GM13977 (cell line): ENCODE measurements around the gene B9D2.
"Not testable (repeated sequence)": the region's sequence is repeated elsewhere in the genome, so short reads cannot be mapped to it uniquely, and the experiment has no call there.

Source experiments
- DNase-seq: peaks from one replicate; pipeline ENCODE4 v3.0.0; 2012; ENCODE audit warnings: low spot score
- in situ Hi-C: fragments of 300-500 bp; cut with MboI; formaldehyde crosslinking; loops from one replicate; pipeline ENCODE4 v1.12.0; 2022; ENCODE audit warnings: low sequenced_read_pairs, low pct_unique_long_range_greater_than_20kb, mixed read lengths, inconsistent platforms; ENCODE audit not compliant: unreplicated experiment
- TF ChIP-seq, protein P1 (sequence below): IDR thresholded peaks from 2 replicates; pipeline ENCODE4 v1.5.1; 2012; ENCODE audit warnings: mild to moderate bottlenecking, control low read depth; ENCODE audit not compliant: insufficient read depth; ENCODE audit errors: extremely low read depth, missing control alignments

B9D2 gene, protein sequence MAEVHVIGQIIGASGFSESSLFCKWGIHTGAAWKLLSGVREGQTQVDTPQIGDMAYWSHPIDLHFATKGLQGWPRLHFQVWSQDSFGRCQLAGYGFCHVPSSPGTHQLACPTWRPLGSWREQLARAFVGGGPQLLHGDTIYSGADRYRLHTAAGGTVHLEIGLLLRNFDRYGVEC

DNA sequence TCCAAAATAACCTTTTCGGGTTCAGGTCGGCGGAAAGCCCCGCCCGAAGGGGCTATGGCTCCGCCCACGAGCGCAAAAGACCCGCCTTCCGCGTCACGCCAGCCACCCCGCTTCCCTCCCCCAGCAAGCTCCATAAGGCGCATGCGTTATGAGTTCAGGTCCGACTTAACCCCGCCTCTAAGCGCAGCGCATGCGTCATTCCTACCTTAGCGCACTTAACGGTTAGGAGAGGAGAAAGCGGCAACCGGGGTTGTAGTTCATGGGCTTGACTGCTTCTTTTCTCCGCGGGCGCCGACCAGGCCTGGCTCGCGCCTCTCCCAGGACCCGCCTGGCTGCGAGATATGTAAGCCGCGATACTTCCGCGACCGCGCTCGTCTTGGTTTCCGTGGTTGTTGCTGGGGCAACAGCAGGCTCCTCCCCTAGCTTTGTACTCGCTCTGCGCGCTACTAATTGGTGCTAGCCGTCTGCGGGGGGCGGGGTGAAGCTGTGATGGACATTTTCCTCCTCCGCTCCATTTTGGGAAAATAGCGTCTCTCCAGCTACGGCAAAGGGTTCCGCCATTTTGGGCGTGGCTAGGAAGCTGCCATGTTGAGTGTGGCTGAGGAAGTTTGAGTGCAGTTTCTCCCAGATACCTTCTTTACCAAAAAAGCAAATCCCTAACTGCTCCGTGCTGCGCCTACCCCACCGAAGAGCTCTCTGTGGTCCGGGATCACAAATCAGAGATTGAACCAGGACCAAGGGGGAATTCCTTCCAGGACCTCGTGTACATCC is at the start of gene B9D2:
Gene B9D2 (minus strand): TSS at position 397 of the 771 bp plus-strand sequence. CDS start 630 bp downstream, outside the sequence.
- in situ Hi-C loops = no loop called here
- peak; percentile 95 for DNase-seq
- TF ChIP-seq, protein P1, sequence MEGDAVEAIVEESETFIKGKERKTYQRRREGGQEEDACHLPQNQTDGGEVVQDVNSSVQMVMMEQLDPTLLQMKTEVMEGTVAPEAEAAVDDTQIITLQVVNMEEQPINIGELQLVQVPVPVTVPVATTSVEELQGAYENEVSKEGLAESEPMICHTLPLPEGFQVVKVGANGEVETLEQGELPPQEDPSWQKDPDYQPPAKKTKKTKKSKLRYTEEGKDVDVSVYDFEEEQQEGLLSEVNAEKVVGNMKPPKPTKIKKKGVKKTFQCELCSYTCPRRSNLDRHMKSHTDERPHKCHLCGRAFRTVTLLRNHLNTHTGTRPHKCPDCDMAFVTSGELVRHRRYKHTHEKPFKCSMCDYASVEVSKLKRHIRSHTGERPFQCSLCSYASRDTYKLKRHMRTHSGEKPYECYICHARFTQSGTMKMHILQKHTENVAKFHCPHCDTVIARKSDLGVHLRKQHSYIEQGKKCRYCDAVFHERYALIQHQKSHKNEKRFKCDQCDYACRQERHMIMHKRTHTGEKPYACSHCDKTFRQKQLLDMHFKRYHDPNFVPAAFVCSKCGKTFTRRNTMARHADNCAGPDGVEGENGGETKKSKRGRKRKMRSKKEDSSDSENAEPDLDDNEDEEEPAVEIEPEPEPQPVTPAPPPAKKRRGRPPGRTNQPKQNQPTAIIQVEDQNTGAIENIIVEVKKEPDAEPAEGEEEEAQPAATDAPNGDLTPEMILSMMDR = no peak

DNA sequence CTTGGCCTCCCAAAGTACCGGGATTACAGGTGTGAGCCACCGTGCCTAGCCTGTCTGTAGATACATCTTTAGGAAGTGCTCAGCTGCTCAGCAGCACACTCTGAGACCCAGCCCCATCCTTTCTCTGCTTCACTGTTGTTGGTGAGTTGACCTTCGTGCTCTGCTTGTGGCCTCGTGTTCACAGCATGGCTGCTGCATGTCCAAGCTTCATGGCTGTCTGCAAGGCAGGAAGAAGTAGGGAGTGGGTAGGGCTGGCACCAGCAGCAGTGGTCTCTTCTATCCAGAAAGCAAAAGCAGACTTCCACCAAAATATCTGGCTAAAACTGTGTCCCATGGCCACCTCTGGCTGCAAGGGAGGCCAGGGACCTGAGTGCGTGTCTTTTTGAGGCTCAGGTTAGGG is 49.0 kb upstream of the B9D2 start:
- DNase-seq = no peak
- TF ChIP-seq, protein P1 = no peak
- in situ Hi-C loops = no loop called here

DNA sequence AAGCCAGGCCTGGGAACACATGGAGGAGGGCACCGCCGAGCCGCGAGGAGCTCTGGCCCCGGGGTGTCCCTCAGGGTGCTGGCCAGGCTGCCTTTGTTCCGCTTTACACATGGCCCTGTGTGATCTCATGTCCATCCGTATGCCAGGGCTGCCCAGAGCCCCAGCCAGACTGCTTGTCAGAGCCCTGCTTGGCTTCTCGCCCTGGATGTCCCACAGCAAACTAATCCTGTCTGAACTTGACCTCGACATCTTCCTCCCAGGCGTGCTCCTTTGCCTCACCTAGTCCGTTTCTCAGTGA is 48.0 kb upstream of the B9D2 start:
- TF ChIP-seq, protein P1 = no peak
- DNase-seq = no peak
- in situ Hi-C loops = no loop called here

DNA sequence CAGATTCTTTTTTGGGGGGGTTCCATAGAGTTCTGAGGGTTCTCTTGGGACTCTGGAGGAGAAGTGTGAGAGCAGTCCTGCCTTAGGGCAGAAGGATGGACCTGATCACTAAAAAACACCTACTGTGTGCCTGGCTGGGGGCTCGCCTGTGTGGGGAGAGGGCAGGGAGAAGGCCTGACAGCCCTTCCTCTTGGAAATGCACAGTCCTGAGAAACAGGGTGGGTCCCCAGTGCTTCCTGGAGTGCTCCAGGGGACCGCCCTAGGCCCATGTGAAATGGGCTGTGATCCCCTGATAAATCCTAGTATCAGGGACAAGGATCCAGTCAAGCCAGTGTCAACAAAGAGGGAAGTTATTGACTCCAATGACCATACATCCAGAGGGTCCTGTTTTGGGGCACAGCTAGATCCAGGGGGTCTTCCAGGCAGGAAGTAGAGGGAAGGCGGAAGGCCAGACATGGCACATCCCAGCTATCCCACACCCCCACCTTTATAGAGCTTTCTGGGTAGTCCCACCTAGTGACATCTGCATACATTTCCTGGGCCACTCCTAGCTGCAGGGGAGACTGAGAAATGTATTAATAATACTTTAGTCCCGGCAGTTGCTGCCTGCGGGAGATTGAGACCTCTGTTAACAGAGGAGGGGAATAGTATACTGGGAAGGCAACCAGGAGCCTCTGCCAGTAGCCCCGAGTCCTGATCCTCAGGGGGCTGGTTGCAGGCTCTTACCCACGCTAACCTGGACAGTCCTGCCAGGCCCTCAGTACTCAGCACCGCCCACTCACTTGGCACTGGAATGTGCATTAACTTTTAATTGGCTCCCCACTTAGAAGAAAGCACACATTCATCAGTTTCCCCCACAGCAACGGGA is 47.4 kb upstream of the B9D2 start:
- TF ChIP-seq, protein P1 = no peak
- DNase-seq = no peak
- in situ Hi-C loops = no loop called here

DNA sequence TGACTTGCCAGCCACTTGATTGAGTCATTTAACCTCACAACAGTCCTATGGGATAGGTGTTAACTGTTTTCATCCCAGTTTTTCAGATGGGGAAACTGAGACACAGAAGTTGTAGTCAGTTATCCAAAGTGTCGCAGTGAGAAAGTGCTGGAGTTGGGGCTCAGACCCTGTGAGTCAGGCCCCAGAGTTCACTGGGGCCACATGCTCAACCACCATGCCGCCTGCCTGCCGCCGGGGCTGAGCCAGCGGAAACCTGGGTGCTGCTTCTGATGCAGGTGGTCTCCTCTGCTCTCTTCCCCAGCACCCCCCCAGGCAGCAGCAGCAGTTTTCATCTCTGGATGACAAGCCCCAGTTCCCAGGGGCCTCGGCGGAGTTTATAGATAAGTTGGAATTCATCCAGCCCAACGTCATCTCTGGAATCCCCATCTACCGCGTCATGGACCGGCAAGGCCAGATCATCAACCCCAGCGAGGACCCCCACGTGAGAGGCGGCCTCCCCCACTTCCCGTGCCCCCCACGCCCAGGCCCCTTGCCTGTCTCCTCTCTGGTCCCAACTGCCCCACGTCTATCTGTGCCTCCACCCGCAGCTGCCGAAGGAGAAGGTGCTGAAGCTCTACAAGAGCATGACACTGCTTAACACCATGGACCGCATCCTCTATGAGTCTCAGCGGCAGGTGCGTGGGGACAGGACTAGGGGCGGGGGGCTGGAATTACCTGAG is 46.5 kb upstream of the B9D2 start:
- in situ Hi-C loops = no loop called here
- TF ChIP-seq, protein P1 = no peak
- no peak for DNase-seq

DNA sequence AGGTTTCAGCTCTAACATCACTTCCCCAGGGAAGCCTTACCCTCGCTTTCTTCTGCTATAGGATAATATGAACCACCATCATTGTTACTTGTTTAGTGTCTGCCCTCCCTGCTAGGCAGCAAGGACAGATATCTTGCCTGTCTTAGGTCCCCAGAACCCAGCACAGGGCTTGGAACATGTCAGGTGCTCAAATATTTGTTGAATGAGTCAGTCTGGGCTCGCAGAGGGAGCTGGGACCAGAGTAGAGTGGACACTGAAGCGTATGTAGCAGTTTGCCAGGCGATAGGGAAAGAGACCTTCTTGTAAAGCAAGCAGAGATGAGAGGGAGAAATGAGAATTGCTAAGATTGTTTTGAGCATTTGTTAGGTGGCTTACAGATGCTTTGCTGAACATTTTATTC is 45.3 kb upstream of the B9D2 start:
- in situ Hi-C loops = no loop called here
- TF ChIP-seq, protein P1 = no peak
- DNase-seq = no peak

DNA sequence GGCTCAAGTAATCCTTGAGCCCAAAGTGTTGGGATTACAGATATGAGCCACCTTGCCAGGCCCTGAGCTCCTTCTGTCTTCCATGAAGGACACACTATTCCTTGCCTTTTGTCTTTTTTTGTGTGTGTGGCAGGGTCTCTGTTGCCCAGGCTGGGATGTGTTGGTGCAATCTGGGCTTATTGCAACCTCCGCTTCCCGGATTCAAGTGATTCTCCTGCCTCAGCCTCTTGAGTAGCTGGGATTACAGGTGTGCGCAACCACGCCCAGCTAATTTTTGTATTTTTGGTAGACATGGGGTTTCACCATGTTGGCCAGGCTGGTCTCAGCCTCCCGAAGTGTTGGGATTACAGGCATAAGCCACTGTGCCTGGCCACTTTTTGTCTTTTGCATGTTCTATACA is 44.9 kb upstream of the B9D2 start:
- DNase-seq, in situ Hi-C loops: not testable (repeated sequence)
